GM19372 (cell line): ENCODE measurements around the gene INPP4B.
"Not testable (repeated sequence)": the region's sequence is repeated elsewhere in the genome, so short reads cannot be mapped to it uniquely, and the experiment has no call there.

ENCODE experiments used
- ATAC-seq: cut with Tn5 transposase; IDR thresholded peaks from one replicate; pipeline ENCODE4 v1.9.1; 2021; ENCODE audit warnings: mild to moderate bottlenecking, low read depth, moderate library complexity; ENCODE audit not compliant: unreplicated experiment

Gene INPP4B

GRCh38 chr4:142690406-142691163 lies 155.5 kb downstream of the INPP4B start:
- no peak for ATAC-seq

- ATAC-seq: no peak
Observed at GRCh38 chr4:142687547-142688275, 158.4 kb downstream of the INPP4B start.

- ATAC-seq: no peak
Observed at GRCh38 chr4:142686081-142686480, 160.0 kb downstream of the INPP4B start.

GRCh38 chr4:142683997-142684396 lies 162.1 kb downstream of the INPP4B start:
- no peak for ATAC-seq

- ATAC-seq: no peak
Observed at GRCh38 chr4:142683503-142683902, 162.6 kb downstream of the INPP4B start.

- no peak for ATAC-seq
Observed at GRCh38 chr4:142671516-142671915, 174.6 kb downstream of the INPP4B start.

GRCh38 chr4:142663828-142664227 lies 182.3 kb downstream of the INPP4B start:
- ATAC-seq: no peak

GRCh38 chr4:142660728-142661127 lies 185.4 kb downstream of the INPP4B start:
- no peak for ATAC-seq

GRCh38 chr4:142656178-142656577 lies 189.9 kb downstream of the INPP4B start:
- no peak for ATAC-seq

GRCh38 chr4:142648378-142648777 lies 197.7 kb downstream of the INPP4B start:
- ATAC-seq: no peak

- ATAC-seq: no peak
Observed at GRCh38 chr4:142645475-142646108, 200.5 kb downstream of the INPP4B start.

- not testable (repeated sequence) for ATAC-seq
Observed at GRCh38 chr4:142644628-142645027, 201.5 kb downstream of the INPP4B start.

GRCh38 chr4:142637614-142638013 lies 208.5 kb downstream of the INPP4B start:
- no peak for ATAC-seq

GRCh38 chr4:142631836-142632235 lies 214.3 kb downstream of the INPP4B start:
- ATAC-seq: no peak

GRCh38 chr4:142615324-142615665 lies 230.8 kb downstream of the INPP4B start:
- no peak for ATAC-seq

GRCh38 chr4:142614621-142615323 lies 231.3 kb downstream of the INPP4B start:
- ATAC-seq: no peak

- no peak for ATAC-seq
Observed at GRCh38 chr4:142607976-142608375, 238.1 kb downstream of the INPP4B start.

- ATAC-seq: no peak
Observed at GRCh38 chr4:142600952-142601351, 245.1 kb downstream of the INPP4B start.

- no peak for ATAC-seq
Observed at GRCh38 chr4:142598132-142598531, 248.0 kb downstream of the INPP4B start.

- no peak for ATAC-seq
Observed at GRCh38 chr4:142596595-142596994, 249.5 kb downstream of the INPP4B start.

- ATAC-seq: no peak
Observed at GRCh38 chr4:142596121-142596520, 250.0 kb downstream of the INPP4B start.
